Bone marrow (tissue), 2 donors: Measurements from ENCODE around the gene SOX21.
"Not testable (repeated sequence)": the region's sequence is repeated elsewhere in the genome, so short reads cannot be mapped to it uniquely, and the experiment has no call there.

Source experiments
- DNase-seq, 2 donors: peaks; one replicate each; lab custom pipeline; 2025; lab: John Stamatoyannopoulos, UW

Gene SOX21

DNA sequence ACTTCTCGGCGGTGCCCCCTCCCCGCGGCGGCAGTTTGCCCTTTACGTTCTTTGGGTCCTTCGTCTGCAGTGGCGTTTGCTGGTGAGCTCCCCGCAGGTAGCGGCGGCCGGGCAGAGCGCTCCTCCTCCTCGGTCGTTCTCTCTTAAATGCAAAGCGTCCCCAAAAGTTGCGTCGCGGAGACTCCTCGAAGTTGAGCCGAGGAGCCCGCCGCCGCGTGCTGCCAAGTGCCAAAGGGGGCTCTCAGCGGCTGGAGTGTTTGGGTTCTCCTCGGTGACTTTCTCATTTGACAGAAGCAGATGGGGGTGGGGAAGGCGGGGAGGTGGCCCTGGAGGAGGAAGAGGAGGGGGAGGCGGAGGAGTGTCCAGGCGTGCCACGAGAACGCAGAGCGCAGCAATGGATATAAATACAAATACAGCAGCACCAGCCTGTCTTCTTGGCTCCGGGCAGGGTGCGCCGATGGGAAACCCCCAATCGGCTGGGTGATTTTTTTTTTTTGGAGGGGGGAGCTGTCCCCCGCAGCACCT lies at the start of gene SOX21:
TSS of gene SOX21 (minus strand) at position 259 of the 525 bp plus-strand sequence. CDS start 496 bp downstream, outside the sequence.
- peak in 1 of 2 donors; percentile 39 for DNase-seq

DNA sequence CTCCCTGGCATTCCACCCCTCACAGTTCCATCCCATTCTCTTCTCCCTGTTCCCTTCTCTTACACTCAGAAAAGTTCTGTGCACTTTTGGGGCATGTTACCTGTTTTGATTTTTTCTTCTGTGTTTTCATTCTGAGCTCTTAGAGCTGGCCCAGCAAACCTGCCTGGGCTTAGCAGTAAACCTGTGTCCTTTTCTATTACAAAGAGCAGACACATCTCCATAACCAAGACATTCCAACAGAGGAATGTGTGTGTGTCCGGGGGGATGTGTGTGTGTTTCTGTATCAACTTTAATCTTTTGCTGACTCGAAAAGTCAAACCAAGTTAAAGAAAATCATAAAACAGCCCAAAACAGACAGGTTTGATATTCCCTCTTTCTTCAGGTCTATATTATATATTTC lies 49.1 kb upstream of the SOX21 start:
- no peak for DNase-seq

DNA sequence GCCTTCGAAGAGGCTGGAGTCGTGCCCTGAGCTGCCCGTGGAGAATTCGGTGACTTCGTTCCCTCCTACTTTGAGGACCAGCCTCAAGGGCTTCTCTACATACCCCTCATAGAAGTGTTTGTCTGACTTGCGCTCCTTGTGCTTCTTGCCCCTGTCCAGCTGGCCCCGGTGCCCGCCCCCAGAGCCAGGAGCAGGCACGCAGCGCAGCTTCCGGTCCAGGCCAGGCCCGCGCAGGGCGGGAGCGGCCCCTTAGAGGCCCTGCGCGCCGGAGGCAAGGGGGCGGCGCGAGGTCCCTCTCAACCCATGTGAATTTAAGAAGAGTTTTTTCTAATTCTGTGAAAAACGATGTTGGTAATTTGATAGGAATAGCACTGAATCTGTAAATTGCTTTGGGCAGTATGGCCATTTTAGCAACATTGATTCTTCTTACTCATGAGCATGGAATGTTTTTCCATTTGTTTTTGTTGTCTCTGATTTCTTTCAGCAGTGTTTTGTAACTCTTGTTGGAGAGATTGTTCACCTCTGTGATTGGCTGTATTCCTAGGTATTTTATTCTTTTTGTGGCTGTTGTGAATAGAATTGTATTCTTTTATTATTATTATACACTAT lies 46.9 kb upstream of the SOX21 start:
- no peak for DNase-seq

DNA sequence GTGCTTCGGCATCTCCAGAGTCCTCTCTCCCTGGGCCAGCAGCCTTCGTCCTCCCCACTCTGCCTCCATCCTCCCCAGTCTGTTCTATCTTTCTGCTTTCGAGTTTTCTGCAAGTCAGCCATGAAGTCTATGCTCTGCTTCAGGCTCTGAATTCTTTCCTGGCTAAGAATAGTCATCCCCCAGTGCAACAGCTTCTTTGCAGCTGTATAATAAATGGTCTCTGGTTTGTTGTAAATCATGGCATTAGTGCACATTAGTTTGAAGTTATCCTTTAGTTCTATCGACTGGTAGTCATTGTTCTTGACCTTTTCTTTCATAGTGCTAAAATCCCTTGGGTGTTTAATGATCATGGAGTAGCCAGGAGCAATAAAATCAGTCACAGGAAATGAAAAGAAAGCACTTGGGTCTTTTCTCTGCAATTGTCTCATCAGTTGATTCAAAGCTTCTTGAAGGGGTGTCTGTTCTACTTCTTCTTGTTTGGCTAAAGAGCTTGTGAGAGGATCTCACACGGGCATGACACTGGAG lies 46.2 kb upstream of the SOX21 start:
- no peak for DNase-seq

DNA sequence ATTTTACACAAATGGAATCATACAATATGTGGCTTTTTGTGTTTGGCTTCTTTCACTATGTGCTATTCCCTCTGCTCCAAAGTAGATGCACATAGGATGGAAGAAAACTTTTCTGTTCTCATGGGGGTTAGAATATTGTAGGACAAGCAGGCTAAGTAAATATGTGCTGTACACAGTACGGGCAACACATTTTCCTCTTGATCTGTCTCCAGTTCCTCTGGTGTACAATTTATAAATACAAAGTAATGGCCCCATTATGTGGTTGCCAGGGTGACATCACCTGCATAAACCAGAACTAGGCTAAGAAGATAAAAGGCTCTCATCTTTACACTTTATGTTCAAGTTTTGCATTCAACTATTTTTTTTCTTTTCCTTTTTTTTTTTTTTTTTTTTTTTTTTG lies 41.0 kb upstream of the SOX21 start:
- DNase-seq: no peak

DNA sequence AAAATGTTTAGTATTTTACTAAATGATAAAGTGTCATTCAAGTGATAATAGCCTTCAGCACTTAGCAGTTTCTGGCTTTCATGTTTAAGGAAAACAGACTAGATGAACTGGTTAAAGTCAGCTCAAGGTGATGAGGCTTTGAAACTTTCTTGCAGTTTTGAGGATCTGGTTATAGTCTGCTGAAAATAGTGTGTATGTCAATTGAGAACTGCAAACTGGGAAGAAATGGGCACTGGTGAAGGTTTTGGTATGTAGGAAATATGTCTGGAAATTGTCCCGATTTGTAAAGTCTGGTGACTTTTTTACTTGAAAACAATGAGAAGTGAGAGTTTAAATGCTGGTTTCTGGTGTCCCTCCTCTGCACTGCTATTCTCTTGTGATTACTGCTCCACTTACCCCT lies 36.8 kb upstream of the SOX21 start:
- no peak for DNase-seq

DNA sequence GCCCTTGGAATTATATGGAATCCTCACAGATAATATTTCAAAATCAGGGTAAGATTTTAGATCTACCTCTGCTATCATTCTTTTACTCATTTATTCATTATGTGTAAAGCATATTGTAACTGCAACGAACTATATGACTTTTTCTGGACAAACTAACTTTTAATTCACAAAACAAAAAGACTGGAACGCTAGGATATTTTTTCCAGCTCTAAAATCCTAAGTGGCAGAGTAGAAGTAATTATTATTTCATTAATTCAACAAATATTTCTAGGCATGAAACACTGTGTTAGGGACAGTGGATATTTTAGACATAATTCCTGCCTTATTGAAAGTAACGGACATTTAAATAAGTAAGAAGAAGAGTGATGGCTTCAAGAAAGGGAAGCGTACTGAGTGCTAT lies 26.9 kb upstream of the SOX21 start:
- no peak for DNase-seq

DNA sequence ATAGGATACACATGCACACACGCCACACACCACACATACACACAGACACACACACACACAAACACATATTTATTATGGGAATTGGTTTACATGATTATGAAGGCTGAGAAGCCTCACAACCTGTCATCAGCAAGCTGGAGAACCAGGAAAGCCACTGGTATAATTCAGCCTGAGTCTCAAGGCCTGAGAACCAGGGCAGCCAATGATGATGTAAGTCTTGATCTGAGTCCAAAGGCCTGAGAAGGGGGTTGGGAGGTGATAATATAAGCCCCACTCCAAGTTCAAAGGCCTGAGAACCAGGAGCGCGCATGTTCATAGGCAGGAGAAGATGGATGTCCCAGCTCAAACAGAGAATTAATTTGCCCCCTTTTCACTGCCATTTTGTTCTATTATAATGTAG lies 18.7 kb upstream of the SOX21 start:
- DNase-seq: no peak

DNA sequence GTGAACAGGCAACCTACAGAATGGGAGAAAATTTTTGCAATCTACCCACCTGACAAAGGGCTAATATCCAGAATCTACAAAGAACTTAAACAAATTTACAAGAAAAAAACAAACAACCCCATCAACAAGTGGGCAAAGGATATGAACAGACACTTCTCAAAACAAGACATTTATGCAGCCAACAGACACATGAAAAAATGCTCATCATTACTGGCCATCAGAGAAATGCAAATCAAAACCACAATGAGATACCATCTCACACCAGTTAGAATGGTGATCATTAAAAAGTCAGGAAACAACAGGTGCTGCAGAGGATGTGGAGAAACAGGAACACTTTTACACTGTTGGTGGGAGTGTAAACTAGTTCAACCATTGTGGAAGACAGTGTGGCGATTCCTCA lies 17.6 kb upstream of the SOX21 start:
- not testable (repeated sequence) for DNase-seq

DNA sequence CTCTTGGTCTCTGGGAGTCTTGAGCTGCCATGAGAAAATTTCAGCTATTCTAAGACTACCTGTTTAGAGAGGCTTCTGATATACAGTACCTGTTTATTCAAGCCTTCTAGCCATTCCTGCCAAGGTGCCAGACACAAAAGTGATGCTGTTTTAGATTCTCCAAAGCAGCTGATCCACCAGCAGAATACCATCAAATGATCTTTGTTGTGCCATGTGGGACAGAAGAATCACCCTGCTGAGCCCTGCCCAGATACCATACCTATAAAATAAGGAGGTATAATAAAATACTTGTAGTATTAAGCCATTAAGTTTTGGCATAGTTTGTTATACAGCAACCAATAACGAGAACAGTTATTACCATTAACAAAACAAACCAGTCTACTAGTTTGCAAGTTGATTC lies 14.1 kb upstream of the SOX21 start:
- DNase-seq: no peak

DNA sequence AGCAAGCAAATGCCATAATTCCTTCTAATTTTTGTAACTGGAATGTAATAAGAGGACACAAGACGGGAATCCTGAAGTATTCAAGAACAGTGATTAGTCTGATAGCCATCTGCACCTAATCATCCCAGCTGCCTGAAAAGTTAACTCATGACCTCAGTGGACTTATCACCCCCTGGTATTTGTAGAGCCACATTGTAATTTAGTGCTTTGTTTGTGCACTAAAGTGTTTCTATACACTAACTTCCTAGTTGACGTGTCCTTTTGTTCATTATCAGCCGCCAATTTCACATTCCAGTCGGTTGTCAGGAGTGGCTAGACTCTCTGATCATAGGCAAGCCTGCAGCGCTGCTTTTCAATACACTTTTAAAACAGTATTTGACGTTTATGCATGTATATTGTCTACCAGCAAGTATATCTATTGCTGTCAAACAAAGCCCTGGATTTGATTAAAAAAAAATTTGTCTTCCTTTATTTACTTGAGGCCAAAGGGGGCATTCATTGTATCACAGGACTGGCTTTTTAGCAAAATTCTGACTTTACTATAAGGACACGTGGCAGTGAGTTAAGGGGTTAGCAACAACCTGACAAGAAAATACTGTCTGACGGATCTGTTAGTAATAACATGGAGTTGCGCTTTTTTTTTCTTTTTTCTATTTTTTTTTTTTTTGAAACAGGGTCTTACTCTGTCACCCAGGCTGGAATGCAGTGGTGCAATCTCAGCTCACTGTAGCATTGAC lies 10.4 kb upstream of the SOX21 start:
- DNase-seq: no peak

DNA sequence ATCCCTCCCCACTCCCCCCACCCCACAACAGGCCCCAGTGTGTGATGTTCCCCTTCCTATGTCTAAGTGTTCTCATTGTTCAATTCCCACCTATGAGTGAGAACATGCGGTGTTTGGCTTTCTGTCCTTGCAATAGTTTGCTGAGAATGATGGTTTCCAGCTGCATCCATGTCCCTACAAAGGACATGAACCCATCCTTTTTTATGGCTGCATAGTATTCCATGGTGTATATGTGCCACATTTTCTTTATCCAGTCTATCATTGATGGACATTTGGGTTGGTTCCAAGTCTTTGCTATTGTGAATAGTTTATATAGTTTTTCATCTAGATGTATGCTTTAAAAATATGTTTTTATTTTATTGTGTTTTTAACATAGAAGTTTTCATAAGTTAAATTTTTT lies 6.4 kb upstream of the SOX21 start:
- DNase-seq: not testable (repeated sequence)

DNA sequence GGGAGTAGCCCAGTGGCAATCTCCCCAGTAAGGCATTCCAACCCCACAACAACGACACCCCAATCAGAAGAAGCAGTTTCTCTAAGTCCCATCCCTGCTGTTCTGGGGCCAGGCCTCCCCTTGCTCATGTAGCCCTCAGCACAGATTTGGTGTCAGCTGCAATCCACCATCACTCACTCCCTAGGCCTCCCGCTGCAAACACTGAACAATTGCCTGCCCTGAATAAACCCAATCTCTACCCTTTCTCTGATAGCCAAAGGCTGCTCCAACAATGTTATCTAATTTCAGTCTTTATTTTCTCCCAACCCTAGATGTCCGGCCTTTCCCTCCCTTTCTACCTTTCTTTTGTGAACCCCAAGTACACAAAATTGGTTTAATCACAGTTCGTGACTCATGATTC lies 5.6 kb upstream of the SOX21 start:
- no peak for DNase-seq

DNA sequence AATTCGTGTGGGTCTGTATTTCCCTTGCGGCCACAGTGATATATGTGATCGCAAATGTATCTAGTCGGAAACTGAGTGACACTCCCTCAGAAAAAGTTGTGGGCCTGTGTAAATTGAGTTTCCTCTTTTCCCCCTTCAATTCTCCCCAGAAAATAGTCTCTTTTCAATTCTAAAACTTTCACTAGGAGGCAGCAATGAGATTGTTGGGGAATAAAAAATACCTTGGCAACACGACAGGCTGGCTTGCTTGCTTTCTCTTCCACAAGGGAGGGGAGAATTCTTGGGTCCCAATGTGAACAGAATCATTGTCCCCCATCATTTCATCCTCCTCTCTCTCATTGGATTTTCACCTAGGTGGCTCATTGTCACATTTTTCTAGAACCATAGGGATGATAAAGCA lies 3.7 kb upstream of the SOX21 start:
- DNase-seq: no peak

DNA sequence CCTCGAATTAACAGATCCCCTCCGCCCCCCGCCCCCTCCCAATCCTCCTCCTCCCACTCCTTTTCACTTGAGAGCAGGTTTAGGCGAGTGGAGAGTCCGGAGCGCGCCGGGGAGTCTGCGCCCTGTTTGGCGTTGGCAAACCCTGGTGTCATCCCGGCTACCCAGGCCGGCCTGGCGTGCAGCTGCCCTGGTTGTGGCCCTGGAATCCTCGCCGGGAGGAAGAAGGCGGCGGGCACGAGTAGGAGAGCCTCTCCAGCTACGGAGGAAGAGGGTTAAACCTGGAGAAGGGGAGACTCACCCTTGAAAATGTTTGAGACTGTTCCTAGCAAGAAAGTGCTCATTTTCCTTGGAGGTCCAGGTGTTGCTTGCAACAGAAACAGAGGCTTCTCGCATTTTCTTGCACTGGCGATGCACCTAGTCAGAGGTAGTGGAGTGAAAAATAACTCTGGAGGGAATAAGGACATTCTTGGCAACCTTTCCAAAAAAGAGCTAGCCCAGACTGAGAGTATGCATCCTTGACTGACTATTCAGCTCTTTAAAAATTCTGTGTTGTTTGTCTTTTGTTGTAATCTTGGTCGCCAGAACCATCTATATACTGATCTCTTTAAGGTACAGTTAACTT lies 1.3 kb upstream of the SOX21 start:
- no peak for DNase-seq

DNA sequence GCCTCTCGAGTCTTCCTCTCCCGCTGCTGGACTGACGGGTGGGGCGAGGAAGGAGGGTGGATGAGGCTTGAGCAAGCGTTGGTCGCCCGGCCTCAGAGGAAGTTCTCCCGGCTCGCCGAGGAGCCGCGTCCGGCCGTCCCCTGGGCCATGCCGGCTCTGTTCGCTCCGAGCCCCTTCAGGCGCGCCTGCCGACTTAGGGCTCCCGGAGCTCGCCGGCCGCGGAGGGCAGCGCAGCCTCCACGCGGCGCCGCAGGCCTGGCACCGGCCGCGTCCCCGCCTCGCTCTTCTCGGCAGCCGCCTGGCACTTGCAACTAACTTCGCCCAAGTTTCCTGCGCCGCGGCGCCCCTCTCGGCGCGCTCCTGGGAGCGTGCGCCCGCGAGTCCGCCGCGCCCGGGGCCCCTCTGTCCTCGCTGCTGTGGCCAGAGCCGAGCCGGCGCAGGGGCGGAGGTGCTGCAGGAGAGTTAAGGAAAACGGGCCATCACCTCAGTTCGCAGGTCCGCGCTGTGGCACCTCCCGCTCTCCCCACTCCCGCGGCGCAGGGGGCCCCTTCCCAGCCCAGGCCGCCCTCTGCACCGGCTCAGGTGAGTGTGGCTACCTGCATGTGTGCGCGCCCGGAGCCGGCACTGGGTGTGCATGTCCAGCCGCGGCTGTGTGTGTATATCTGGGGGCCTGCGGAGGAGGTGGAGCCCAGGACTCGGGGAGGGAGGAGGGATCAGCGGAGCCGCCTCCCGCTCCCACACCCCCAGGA lies 641 bp upstream of the SOX21 start:
- no peak for DNase-seq

DNA sequence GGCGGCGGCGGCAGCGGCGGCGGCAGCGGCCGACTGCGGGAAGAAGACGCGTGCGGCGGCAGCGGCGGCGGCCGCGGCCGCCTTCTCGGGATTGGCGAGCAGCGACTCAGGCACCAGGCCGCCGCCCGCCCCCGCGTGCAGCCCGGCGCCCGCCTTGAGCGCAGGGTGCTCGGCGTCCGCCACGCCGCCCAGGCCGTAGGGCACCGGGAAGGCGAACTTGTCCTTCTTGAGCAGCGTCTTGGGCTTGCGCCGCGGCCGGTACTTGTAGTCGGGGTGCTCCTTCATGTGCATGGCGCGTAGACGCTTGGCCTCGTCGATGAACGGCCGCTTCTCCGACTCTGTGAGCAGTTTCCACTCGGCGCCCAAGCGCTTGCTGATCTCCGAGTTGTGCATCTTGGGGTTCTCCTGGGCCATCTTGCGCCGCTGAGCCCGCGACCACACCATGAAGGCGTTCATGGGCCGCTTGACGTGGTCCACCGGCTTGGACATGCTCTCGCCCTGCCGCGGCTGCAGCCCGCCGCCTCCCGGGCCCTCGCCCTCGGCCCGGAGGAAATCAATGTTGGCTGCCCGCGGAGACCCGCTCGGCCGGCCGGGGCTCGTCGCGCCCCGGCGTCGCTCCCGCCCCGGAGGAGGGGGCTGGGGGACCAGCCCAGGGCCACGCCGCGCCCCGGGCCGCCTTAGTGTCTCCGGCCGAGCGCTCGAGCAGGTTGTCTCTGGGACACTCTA lies 621 bp downstream of the SOX21 start:
- no peak for DNase-seq

DNA sequence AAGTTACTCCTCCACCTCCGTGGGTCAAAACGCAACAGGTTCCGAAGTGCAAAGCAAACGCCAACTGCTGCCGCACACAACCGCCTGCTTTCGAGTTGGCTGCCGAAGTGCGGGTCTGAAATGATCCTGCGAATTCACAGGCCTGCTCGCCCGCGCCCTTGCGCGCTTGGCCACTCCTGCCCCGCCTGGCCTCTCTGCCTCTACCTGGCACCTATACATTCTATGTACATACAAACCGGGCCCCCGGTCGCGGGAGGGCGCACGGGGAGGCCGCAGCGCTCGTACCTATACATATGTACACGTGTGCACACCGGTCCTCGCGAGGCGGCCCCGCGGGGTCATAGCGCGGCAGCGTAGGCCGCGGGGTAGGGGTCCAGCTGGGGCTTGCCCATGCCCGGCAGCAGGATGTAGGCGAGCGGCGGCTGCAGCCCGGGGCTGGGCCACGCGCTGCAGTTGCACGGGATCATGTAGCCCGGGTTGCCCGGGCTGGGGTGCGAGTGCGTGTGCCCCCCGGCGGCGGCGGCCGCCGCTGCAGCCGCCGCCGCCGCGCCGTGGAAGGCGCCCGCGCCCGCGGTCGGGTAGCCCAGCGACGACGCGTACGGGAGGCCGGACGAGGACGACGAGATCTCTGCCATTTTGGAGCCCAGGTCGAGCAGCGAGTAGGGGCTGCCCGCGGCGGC lies 1.3 kb downstream of the SOX21 start:
- DNase-seq: no peak

DNA sequence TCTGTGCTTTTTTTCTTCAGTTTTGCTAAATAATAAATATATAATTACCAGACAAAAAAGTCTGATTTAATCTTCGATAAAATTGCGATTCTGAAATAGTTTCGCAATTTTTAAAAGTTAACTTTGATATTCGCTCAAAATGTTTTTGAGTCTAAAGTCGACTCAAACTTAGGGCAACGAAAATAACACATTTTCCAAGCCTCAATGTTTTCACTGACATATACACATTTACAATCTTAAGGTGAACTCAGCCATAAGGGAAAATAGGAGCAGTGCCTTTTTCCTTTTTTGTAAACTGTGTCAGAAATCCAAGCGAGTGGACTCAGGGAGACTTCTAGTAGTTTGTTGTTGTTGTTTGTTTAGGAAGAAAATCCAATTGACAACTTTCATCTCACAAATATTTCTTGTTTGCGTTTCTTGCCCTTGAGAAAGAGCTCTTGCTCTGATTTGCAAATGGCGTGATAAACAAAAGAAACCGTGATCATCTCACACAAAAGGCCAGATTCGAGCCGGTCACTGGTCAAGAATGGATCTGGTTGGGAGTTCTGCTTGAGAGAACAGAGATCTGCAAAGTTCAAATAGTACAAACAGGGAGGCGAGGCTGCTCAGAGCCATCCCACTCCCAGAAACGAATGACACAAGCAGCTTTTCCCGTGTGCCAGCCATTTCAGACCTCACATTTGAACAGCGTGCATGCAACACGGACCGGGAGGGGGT lies 2.1 kb downstream of the SOX21 start:
- DNase-seq: no peak
